Thoracic aorta (tissue), 2 donors: Measurements from ENCODE around the gene LYST. TPM values are rescaled to one million over a fixed set of nuclear protein-coding genes. Genes with fewer than 3 reads are reported as not detected.
"Not testable (repeated sequence)": the region's sequence is repeated elsewhere in the genome, so short reads cannot be mapped to it uniquely, and the experiment has no call there.

Experiments used
- ATAC-seq: fragments of 150-250 bp; one replicate; pipeline ENCODE4 v1.8.0; 2017; ENCODE audit warnings: low read depth; ENCODE audit not compliant: insufficient number of reproducible peaks, low FRiP score
- DNase-seq: peaks from one replicate; pipeline ENCODE4 v3.0.0-alpha.2; 2020; ENCODE audit warnings: low spot score
- H3K27ac ChIP-seq, 2 donors: fragments of 200-600 bp; sonication (generic); 1 replicate in 1 of 2; 2 replicates in 1 of 2; pipeline ENCODE4 v1.5.1; 2016; ENCODE audit warnings: mild to moderate bottlenecking in 2 of 2, moderate library complexity in 2 of 2
- H3K27me3 ChIP-seq: fragments of 200-600 bp; sonication (generic); replicated peaks from 2 replicates; pipeline ENCODE4 v1.6.0; 2016; ENCODE audit warnings: mild to moderate bottlenecking; ENCODE audit not compliant: insufficient read depth
- H3K36me3 ChIP-seq: fragments of 200-600 bp; sonication (generic); one replicate; pipeline ENCODE4 v1.5.1; 2016
- H3K4me1 ChIP-seq, 2 donors: fragments of 200-600 bp; sonication (generic); 1 replicate in 1 of 2; 2 replicates in 1 of 2; pipeline versions ENCODE4 v1.5.1 to v1.6.0; 2016; ENCODE audit warnings: low read depth in 2 of 2, mild to moderate bottlenecking in 1 of 2; ENCODE audit not compliant: control insufficient read depth in 1 of 2
- H3K4me3 ChIP-seq: fragments of 200-600 bp; sonication (generic); 2 replicates; pipeline ENCODE4 v1.5.1; 2016; ENCODE audit warnings: mild to moderate bottlenecking
- H3K9me3 ChIP-seq: fragments of 200-600 bp; sonication (generic); 2 replicates; pipeline ENCODE4 v1.5.1; 2016
- total RNA-seq, 2 donors: library from RNA; depleted of rRNA; stranded (reverse); fragments of >200 nt; gene quantifications; one replicate each; pipeline versions ENCODE4 v1.1.0 to v1.2.3, GENCODE V29; 2016
- TF ChIP-seq, protein P1 (sequence below): fragments of 200-600 bp; sonication (generic); IDR thresholded peaks from one replicate; pipeline ENCODE4 v1.5.1; 2019; ENCODE audit warnings: antibody characterized with exemption

The LYST gene
- total RNA-seq, 2 donors from 2014 or later, result 32.5 to 32.8 TPM

DNA sequence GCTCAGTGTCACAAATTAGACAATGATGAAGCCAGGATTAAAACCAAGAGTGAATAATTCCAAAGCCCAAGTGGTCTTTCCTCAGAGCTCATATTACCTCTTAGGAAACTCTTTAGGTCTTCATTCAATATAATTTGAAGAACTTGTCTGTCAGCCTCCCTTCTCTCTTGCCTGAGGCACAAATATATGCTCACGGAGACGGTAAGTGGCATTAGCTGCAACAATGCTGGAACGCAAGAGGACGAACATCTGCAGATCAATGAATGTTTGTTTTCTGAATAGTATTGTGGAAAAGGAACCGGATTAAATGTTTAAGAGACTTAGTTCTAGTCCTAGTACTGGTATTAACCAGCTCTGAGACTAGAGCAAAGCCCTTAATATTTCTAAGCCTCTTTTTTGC, 39.7 kb upstream of the LYST start:
- no peaks in the 10 kb centered on the region for H3K36me3 ChIP-seq
- DNase-seq (no peak), ATAC-seq (no peak)
- no peak overlapping the region for H3K4me3 ChIP-seq
- no peaks in the 10 kb centered on the region for H3K27me3 ChIP-seq
- no peak overlapping the region for H3K27ac ChIP-seq
- TF ChIP-seq, protein P1, sequence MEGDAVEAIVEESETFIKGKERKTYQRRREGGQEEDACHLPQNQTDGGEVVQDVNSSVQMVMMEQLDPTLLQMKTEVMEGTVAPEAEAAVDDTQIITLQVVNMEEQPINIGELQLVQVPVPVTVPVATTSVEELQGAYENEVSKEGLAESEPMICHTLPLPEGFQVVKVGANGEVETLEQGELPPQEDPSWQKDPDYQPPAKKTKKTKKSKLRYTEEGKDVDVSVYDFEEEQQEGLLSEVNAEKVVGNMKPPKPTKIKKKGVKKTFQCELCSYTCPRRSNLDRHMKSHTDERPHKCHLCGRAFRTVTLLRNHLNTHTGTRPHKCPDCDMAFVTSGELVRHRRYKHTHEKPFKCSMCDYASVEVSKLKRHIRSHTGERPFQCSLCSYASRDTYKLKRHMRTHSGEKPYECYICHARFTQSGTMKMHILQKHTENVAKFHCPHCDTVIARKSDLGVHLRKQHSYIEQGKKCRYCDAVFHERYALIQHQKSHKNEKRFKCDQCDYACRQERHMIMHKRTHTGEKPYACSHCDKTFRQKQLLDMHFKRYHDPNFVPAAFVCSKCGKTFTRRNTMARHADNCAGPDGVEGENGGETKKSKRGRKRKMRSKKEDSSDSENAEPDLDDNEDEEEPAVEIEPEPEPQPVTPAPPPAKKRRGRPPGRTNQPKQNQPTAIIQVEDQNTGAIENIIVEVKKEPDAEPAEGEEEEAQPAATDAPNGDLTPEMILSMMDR, result no peak
- H3K4me1 ChIP-seq, result peaks cover 13 to 25% of the 10 kb centered on the region in 2 donors
- H3K9me3 ChIP-seq, result no peaks in the 10 kb centered on the region

DNA sequence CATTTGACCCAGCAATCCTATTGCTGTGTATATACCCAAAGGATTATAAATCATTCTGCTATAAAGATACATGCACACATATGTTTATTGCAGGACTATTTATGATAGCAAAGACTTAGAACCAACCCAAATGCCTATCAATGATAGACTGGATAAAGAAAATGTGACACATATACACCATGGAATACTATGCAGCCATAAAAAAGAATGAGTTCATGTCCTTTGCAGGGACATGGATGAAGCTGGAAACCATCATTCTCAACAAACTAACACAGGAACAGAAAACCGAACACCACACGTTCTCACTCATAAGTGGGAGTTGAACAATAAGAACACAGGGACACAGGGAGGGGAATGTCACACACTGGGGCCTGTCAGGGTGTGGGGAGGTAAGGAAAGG, 37.1 kb upstream of the LYST start:
- not testable (repeated sequence) for H3K4me1 ChIP-seq, DNase-seq, H3K9me3 ChIP-seq, H3K27me3 ChIP-seq, ATAC-seq, H3K27ac ChIP-seq, H3K36me3 ChIP-seq, H3K4me3 ChIP-seq

DNA sequence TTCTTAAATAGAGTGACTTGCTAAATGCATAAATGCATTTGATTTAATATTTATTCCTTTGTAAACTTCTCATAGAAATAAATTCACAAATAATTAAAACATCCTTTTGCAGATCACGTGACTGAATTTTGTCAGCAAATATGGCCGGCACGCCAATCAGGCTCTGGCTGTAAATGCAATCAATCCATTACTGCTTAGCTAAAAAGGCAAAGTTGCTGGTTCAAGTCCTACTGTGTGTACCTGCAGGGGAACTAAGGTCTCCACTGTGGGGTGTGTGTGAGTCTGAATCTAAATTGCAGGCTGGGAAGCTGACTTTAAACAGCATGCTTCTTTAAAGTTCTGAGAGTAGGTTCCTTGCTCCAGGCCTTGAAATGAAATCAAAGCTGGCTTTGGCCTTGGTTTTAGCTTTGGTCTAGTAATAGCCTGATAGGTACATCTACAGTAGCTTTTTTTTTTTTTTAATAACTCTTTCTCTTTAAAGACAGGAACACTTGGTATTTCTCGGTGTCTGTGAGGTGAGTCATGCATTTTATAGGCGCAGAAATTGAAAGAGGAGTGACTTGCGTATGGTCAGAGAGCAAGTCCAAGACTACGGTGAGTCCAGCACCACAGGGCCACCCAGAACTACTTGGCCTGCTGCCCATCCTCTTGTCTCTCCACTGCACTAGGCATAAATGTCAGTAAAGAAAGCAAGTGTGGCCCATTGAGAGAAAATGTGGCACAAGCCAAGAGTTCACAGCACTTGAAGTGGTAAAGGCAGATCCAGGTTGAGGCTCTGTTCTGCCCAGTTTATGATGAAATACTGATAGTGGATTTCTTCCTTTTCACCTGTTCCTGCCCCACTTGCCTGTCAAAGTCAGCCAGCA, 36.2 kb upstream of the LYST start:
- no peak overlapping the region for H3K27ac ChIP-seq
- H3K4me1 ChIP-seq, result no peaks in the 10 kb centered on the region
- no peaks in the 10 kb centered on the region for H3K27me3 ChIP-seq
- no peaks in the 10 kb centered on the region for H3K9me3 ChIP-seq
- ATAC-seq (no peak), DNase-seq (no peak)
- H3K36me3 ChIP-seq, result no peaks in the 10 kb centered on the region
- TF ChIP-seq, protein P1, result no peak
- no peak overlapping the region for H3K4me3 ChIP-seq

DNA sequence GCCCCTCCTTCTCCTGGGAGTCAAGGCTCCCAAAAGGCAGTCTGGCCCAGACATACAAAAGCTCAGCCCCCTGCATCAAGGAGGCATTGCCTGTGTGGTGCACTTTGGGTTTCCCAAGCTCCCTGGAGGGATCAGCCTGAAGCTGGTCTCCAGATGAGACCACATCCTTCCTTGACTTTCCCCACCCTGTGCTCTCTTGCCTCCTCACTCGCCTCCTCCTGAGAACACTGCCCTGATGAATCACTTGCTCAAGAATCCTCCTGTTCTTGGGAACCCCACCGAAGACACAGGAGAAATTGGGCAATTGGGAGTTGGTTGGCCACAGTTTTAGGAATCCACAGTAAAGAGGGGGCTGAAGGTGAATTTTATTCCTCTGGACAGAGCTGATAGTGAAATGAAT, 34.8 kb upstream of the LYST start:
- Histone ChIP-seq H3K27ac (no peak overlapping the region), H3K4me1 (no peaks in the 10 kb centered on the region), H3K27me3 (no peaks in the 10 kb centered on the region), H3K9me3 (no peaks in the 10 kb centered on the region), H3K4me3 (no peak overlapping the region), H3K36me3 (no peaks in the 10 kb centered on the region)
- TF ChIP-seq, protein P1, result no peak
- DNase-seq, result no peak
- no peak for ATAC-seq

DNA sequence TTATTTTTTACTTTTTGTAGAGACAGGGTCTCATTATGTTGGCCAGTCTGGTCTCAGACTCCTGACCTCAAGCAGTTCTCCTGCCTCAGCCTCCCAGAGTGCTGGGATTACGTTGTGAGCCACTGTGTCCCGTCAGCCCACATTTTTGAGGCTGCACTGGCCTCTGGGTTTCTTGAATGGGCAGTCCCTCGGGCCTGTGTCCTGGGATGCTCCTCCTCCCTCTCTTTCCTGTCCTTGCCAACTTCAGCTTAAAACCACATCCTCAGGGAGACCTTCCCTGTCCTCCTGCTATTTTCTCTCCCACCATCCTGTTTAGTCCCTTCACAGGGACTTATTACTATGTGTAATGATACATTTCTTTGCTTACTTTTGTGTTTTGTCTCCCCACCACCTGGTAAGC, 31.4 kb upstream of the LYST start:
- H3K9me3 ChIP-seq, result no peaks in the 10 kb centered on the region
- no peaks in the 10 kb centered on the region for H3K27me3 ChIP-seq
- H3K4me1 ChIP-seq, result no peaks in the 10 kb centered on the region
- no peak overlapping the region for H3K4me3 ChIP-seq
- no peaks in the 10 kb centered on the region for H3K36me3 ChIP-seq
- TF ChIP-seq, protein P1, result no peak
- no peak overlapping the region for H3K27ac ChIP-seq
- no peak for ATAC-seq
- no peak for DNase-seq
